Activated naive CD8-positive, alpha-beta T cell treated with anti-CD3 and anti-CD28 coated beads, Interleukin-2, amount 50 U/mL, for 24 hours (primary cell): ENCODE results near the gene RAB7B.
A peak's percentile ranks its signal among the peaks of the same experiment; 100 is the strongest.

Experiments
- ATAC-seq: fragments of 150-1000 bp; cut with Tn5 transposase; one replicate; pipeline ENCODE4 v1.10.0; 2021
- DNase-seq: peaks from one replicate; pipeline ENCODE4 v3.0.0; 2021
- H3K27ac Mint-ChIP-seq: one replicate; pipeline ENCODE4 v1.8.0; 2021; ENCODE audit warnings: mild to moderate bottlenecking, mixed read lengths
- H3K27me3 Mint-ChIP-seq: one replicate; pipeline ENCODE4 v1.8.0; 2021; ENCODE audit warnings: mixed read lengths
- H3K36me3 Mint-ChIP-seq: one replicate; pipeline ENCODE4 v1.8.0; 2021; ENCODE audit warnings: low read depth, mixed read lengths
- H3K4me1 Mint-ChIP-seq: one replicate; pipeline ENCODE4 v1.8.0; 2021; ENCODE audit warnings: mixed read lengths
- H3K4me3 Mint-ChIP-seq: one replicate; pipeline ENCODE4 v1.8.0; 2021; ENCODE audit warnings: mild to moderate bottlenecking, moderate library complexity, mixed read lengths
- H3K9me3 Mint-ChIP-seq: one replicate; pipeline ENCODE4 v1.8.0; 2021; ENCODE audit warnings: mixed read lengths

RAB7B gene

GRCh38 chr1:205977402-205978014 lies 25.7 kb downstream of the RAB7B start:
- H3K4me3 Mint-ChIP-seq: no peak overlapping the region
- no peaks in the 10 kb centered on the region for H3K36me3 Mint-ChIP-seq
- H3K4me1 Mint-ChIP-seq: no peaks in the 10 kb centered on the region
- DNase-seq (peak; percentile 81), ATAC-seq (peak; percentile 85)
- peaks cover 16% of the 10 kb centered on the region for H3K9me3 Mint-ChIP-seq
- peaks cover 2% of the 10 kb centered on the region for H3K27me3 Mint-ChIP-seq
- no peak overlapping the region for H3K27ac Mint-ChIP-seq

- no peak for ATAC-seq
- Mint-ChIP-seq H3K4me1 (no peaks in the 10 kb centered on the region), H3K27ac (no peak overlapping the region), H3K36me3 (no peaks in the 10 kb centered on the region), H3K4me3 (no peak overlapping the region), H3K27me3 (peaks cover 2% of the 10 kb centered on the region), H3K9me3 (peaks cover 16% of the 10 kb centered on the region)
- no peak for DNase-seq
Observed at GRCh38 chr1:205976708-205977401, 26.3 kb downstream of the RAB7B start.

- no peak overlapping the region for H3K27ac Mint-ChIP-seq
- H3K4me1 Mint-ChIP-seq: no peaks in the 10 kb centered on the region
- H3K27me3 Mint-ChIP-seq: peaks cover 2% of the 10 kb centered on the region
Observed at GRCh38 chr1:205976036-205976435, 27.2 kb downstream of the RAB7B start.

GRCh38 chr1:205975387-205975998 lies 27.7 kb downstream of the RAB7B start:
- no peaks in the 10 kb centered on the region for H3K36me3 Mint-ChIP-seq
- no peak for ATAC-seq
- H3K9me3 Mint-ChIP-seq: peaks cover 16% of the 10 kb centered on the region
- peaks cover 2% of the 10 kb centered on the region for H3K27me3 Mint-ChIP-seq
- no peak overlapping the region for H3K27ac Mint-ChIP-seq
- no peak overlapping the region for H3K4me3 Mint-ChIP-seq
- H3K4me1 Mint-ChIP-seq: no peaks in the 10 kb centered on the region
- DNase-seq: no peak

More at GRCh38 chr1:205976036-205976435, 27.2 kb downstream of the RAB7B start:
- H3K9me3 Mint-ChIP-seq: peaks cover 16% of the 10 kb centered on the region
- no peak for ATAC-seq
- no peaks in the 10 kb centered on the region for H3K36me3 Mint-ChIP-seq
- DNase-seq: no peak
- H3K4me3 Mint-ChIP-seq: no peak overlapping the region

- Mint-ChIP-seq H3K36me3 (no peaks in the 10 kb centered on the region), H3K27ac (no peak overlapping the region), H3K9me3 (peaks cover 16% of the 10 kb centered on the region), H3K4me1 (no peaks in the 10 kb centered on the region), H3K27me3 (peaks cover 2% of the 10 kb centered on the region), H3K4me3 (no peak overlapping the region)
- DNase-seq (no peak), ATAC-seq (no peak)
Observed at GRCh38 chr1:205974712-205975111, 28.5 kb downstream of the RAB7B start.

- no peak overlapping the region for H3K27ac Mint-ChIP-seq
- H3K27me3 Mint-ChIP-seq: peaks cover 2% of the 10 kb centered on the region
- DNase-seq: no peak
- no peak overlapping the region for H3K4me3 Mint-ChIP-seq
- ATAC-seq: no peak
- no peaks in the 10 kb centered on the region for H3K36me3 Mint-ChIP-seq
- no peaks in the 10 kb centered on the region for H3K4me1 Mint-ChIP-seq
- H3K9me3 Mint-ChIP-seq: peaks cover 16% of the 10 kb centered on the region
Observed at GRCh38 chr1:205973377-205974232, 29.6 kb downstream of the RAB7B start.

- DNase-seq: no peak
- Mint-ChIP-seq H3K4me3 (no peak overlapping the region), H3K27me3 (peaks cover 2% of the 10 kb centered on the region), H3K27ac (no peak overlapping the region), H3K36me3 (no peaks in the 10 kb centered on the region), H3K9me3 (peaks cover 16% of the 10 kb centered on the region), H3K4me1 (no peaks in the 10 kb centered on the region)
- peak; percentile 33 for ATAC-seq
Observed at GRCh38 chr1:205972491-205973168, 30.6 kb downstream of the RAB7B start.

GRCh38 chr1:205972081-205972480 lies 31.1 kb downstream of the RAB7B start:
- Mint-ChIP-seq H3K27me3 (no peaks in the 10 kb centered on the region), H3K9me3 (peaks cover 16% of the 10 kb centered on the region)
- no peak for DNase-seq

GRCh38 chr1:205971082-205971481 lies 32.1 kb downstream of the RAB7B start:
- no peaks in the 10 kb centered on the region for H3K27me3 Mint-ChIP-seq
- H3K4me3 Mint-ChIP-seq: no peak overlapping the region
- no peak overlapping the region for H3K27ac Mint-ChIP-seq
- no peaks in the 10 kb centered on the region for H3K36me3 Mint-ChIP-seq
- no peaks in the 10 kb centered on the region for H3K4me1 Mint-ChIP-seq
- peaks cover 16% of the 10 kb centered on the region for H3K9me3 Mint-ChIP-seq
- ATAC-seq (no peak), DNase-seq (no peak)

More at GRCh38 chr1:205972081-205972480, 31.1 kb downstream of the RAB7B start:
- no peak overlapping the region for H3K27ac Mint-ChIP-seq
- no peak for ATAC-seq
- H3K4me3 Mint-ChIP-seq: no peak overlapping the region
- no peaks in the 10 kb centered on the region for H3K4me1 Mint-ChIP-seq
- H3K36me3 Mint-ChIP-seq: no peaks in the 10 kb centered on the region

GRCh38 chr1:205970486-205970885 lies 32.7 kb downstream of the RAB7B start:
- DNase-seq (no peak), ATAC-seq (no peak)
- Mint-ChIP-seq H3K4me3 (no peak overlapping the region), H3K27me3 (no peaks in the 10 kb centered on the region), H3K36me3 (no peaks in the 10 kb centered on the region), H3K4me1 (no peaks in the 10 kb centered on the region), H3K27ac (no peak overlapping the region), H3K9me3 (peaks cover 16% of the 10 kb centered on the region)

GRCh38 chr1:205969229-205969628 lies 34.0 kb downstream of the RAB7B start:
- H3K27ac Mint-ChIP-seq: no peak overlapping the region
- no peaks in the 10 kb centered on the region for H3K27me3 Mint-ChIP-seq
- no peak overlapping the region for H3K4me3 Mint-ChIP-seq
- H3K9me3 Mint-ChIP-seq: peaks cover 5% of the 10 kb centered on the region
- no peaks in the 10 kb centered on the region for H3K36me3 Mint-ChIP-seq
- DNase-seq: no peak
- ATAC-seq: no peak
- H3K4me1 Mint-ChIP-seq: no peaks in the 10 kb centered on the region

- Mint-ChIP-seq H3K27ac (no peak overlapping the region), H3K27me3 (no peaks in the 10 kb centered on the region), H3K4me3 (no peak overlapping the region), H3K4me1 (no peaks in the 10 kb centered on the region), H3K36me3 (no peaks in the 10 kb centered on the region), H3K9me3 (no peaks in the 10 kb centered on the region)
- DNase-seq (no peak), ATAC-seq (no peak)
Observed at GRCh38 chr1:205967554-205968335, 35.5 kb downstream of the RAB7B start.

GRCh38 chr1:205965036-205965884 lies 37.9 kb downstream of the RAB7B start:
- DNase-seq: no peak
- no peak for ATAC-seq
- Mint-ChIP-seq H3K36me3 (no peaks in the 10 kb centered on the region), H3K27ac (no peak overlapping the region), H3K27me3 (peaks cover 6% of the 10 kb centered on the region), H3K9me3 (no peaks in the 10 kb centered on the region), H3K4me3 (no peak overlapping the region), H3K4me1 (peaks cover 4% of the 10 kb centered on the region)
